WI38 (cell line): ENCODE data around the gene IGHMBP2.

ENCODE experiments used
- H3K4me3 ChIP-seq: 2 replicates; pipeline ENCODE4 v1.5.1; 2011; ENCODE audit warnings: low read depth, mild to moderate bottlenecking, control low read depth, low read length
- CTCF ChIP-seq: IDR thresholded peaks from 2 replicates; pipeline ENCODE4 v1.5.1; 2012; ENCODE audit warnings: low read depth, mild to moderate bottlenecking, control low read depth, low read length

IGHMBP2 gene

GRCh38 chr11:68929135-68929534 is 25.4 kb downstream of the IGHMBP2 start:
- TF ChIP-seq CTCF, result no peak
- H3K4me3 ChIP-seq, result no peak overlapping the region

DNA sequence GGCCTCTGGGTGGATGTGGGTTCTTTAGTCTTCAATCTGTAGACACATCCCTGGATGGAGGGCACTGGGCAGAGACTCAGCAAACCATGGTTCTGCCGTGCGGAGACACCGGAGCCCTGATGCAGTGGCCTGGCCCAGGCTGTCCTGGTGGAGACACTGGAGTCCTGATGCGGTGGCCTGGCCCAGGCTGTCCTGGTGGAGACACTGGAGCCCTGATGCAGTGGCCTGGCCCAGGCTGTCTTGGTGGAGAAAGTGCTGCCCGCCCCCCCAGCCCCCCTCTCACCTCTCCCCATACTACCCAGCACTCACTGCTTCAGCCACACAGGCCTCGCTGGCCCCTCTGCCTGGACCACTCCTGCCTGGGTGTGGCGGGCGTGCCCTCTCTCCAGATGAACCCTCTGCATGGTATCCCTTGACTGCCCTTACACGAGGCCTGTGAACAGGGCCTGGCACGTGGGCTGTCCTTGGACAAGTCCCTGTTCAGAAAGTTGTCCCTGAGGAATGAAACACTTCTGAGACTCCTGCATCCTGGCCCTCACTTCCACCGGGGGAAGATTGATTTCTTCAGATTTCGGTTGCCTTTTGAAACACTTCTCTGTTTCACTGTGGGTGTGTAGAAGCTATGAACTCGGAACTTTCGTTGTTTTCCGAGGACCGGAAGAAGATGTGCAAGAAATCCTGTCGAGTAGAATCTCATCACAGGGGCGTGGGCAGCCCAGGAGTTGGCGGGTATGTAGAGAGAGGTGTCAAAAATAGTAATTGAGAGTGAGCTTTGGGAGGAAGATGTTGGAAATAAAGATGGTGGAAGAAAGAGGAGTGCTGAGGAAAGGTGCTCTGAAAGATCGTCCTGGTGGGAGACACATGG is 26.2 kb downstream of the IGHMBP2 start:
- no peak for TF ChIP-seq CTCF
- no peak overlapping the region for H3K4me3 ChIP-seq

- no peak for TF ChIP-seq CTCF
- H3K4me3 ChIP-seq, result no peak overlapping the region
Measured at GRCh38 chr11:68930991-68931855, 27.5 kb downstream of the IGHMBP2 start.

- no peak for TF ChIP-seq CTCF
- H3K4me3 ChIP-seq, result no peak overlapping the region
Measured at GRCh38 chr11:68931911-68932310, 28.2 kb downstream of the IGHMBP2 start.

DNA sequence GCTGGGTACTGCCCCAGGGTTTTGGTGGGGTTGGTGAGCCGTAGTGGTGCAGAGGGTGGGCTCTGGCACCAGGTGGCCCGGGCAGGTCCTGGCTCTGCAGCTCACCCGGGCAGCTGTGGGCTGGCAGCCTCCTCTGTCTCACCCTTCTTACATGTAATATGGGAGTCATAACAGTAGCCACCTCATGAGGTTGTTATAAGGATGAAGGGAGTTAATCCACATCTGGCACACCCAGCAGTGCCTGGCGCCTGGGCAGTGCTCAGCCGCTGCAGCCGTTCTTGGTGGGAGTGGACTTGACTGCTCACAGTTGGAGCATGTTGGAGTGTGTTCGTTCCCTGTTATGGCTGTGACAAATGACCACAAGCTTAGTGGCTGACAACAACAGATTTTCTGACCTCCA is 28.7 kb downstream of the IGHMBP2 start:
- no peak for TF ChIP-seq CTCF
- H3K4me3 ChIP-seq, result no peak overlapping the region

GRCh38 chr11:68932933-68933577 is 29.4 kb downstream of the IGHMBP2 start:
- TF ChIP-seq CTCF, result no peak
- no peak overlapping the region for H3K4me3 ChIP-seq
